Astrocyte of the cerebellum (primary cell): ENCODE data around the gene APELA.
"Not testable (repeated sequence)": the region's sequence is repeated elsewhere in the genome, so short reads cannot be mapped to it uniquely, and the experiment has no call there.

Experiments used
- DNase-seq: peaks from one replicate; pipeline ENCODE4 v3.0.0-alpha.2; 2011; ENCODE audit warnings: low read depth
- H3K4me3 ChIP-seq: 2 replicates; pipeline ENCODE4 v1.5.1; 2011; ENCODE audit warnings: mild to moderate bottlenecking, low read depth, low read length, moderate library complexity
- in situ Hi-C: cut with HindIII; loops from 2 replicates; pipeline ENCODE4 v1.10.0; 2017; ENCODE audit warnings: low sequenced_read_pairs
- TF ChIP-seq, protein P1 (sequence below): IDR thresholded peaks from 2 replicates; pipeline ENCODE4 v1.5.1; 2012; ENCODE audit warnings: low read length, low read depth, moderate library complexity, mild to moderate bottlenecking; ENCODE audit errors: missing control alignments

APELA gene

DNA sequence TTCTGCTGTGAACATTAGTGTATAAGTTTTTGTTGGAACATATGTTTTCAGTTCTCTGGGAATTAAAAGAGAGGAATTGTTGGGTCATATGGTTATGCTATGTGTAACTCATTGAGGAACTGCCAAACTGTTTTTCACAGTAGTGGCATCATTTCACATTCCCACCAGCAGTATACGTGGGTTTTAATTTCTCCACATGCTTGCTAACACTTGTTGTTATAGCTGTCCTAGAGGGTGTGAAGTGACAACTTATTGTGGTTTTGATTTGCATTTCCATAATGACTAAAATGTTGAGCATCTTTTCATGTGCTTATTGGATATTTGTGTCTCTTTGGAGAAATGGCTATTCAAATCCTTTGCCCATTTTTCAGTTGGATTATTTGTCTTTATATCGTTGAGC, 13.7 kb downstream of the APELA start:
- TF ChIP-seq, protein P1, sequence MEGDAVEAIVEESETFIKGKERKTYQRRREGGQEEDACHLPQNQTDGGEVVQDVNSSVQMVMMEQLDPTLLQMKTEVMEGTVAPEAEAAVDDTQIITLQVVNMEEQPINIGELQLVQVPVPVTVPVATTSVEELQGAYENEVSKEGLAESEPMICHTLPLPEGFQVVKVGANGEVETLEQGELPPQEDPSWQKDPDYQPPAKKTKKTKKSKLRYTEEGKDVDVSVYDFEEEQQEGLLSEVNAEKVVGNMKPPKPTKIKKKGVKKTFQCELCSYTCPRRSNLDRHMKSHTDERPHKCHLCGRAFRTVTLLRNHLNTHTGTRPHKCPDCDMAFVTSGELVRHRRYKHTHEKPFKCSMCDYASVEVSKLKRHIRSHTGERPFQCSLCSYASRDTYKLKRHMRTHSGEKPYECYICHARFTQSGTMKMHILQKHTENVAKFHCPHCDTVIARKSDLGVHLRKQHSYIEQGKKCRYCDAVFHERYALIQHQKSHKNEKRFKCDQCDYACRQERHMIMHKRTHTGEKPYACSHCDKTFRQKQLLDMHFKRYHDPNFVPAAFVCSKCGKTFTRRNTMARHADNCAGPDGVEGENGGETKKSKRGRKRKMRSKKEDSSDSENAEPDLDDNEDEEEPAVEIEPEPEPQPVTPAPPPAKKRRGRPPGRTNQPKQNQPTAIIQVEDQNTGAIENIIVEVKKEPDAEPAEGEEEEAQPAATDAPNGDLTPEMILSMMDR, result no peak

GRCh38 chr4:164892018-164892417, 15.0 kb downstream of the APELA start:
- in situ Hi-C loops, result no loop called here
- no peak for DNase-seq
- H3K4me3 ChIP-seq, result no peak overlapping the region
- TF ChIP-seq, protein P1, result no peak

More for the DNA sequence above, 13.7 kb downstream of the APELA start:
- H3K4me3 ChIP-seq, result no peak overlapping the region
- DNase-seq, result no peak
- in situ Hi-C loops, result no loop called here

DNA sequence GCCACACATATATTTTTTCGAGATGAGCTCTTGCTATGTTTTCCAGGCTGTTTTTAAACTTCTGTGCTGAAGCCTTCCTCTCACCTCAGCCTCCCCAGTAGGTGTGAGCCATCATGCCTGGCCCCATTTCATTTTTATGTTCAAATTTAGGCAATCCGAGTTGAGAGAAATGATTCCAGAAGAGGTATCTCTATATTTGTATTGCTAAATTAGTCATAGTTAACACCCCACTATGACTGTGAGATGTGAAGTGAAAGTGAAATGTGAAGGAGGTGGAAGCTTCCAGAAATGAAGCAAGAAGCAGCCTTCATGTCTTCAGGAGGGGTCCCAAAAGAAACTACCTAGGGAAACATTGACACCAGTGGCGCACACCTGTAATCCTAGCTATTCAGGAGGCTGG, 17.7 kb downstream of the APELA start:
- TF ChIP-seq, protein P1, result no peak
- DNase-seq, result no peak
- no peak overlapping the region for H3K4me3 ChIP-seq
- in situ Hi-C loops, result no loop called here

- TF ChIP-seq, protein P1, result no peak
- in situ Hi-C loops, result no loop called here
- no peak for DNase-seq
- H3K4me3 ChIP-seq, result no peak overlapping the region
Observed at GRCh38 chr4:164902608-164903007, 25.6 kb downstream of the APELA start.

GRCh38 chr4:164904336-164904735, 27.4 kb downstream of the APELA start:
- no peak for DNase-seq
- in situ Hi-C loops, result no loop called here
- H3K4me3 ChIP-seq, result no peak overlapping the region
- TF ChIP-seq, protein P1, result no peak

GRCh38 chr4:164904941-164905340, 28.0 kb downstream of the APELA start:
- in situ Hi-C loops, result no loop called here
- no peak for DNase-seq
- H3K4me3 ChIP-seq, result no peak overlapping the region
- TF ChIP-seq, protein P1, result no peak

DNA sequence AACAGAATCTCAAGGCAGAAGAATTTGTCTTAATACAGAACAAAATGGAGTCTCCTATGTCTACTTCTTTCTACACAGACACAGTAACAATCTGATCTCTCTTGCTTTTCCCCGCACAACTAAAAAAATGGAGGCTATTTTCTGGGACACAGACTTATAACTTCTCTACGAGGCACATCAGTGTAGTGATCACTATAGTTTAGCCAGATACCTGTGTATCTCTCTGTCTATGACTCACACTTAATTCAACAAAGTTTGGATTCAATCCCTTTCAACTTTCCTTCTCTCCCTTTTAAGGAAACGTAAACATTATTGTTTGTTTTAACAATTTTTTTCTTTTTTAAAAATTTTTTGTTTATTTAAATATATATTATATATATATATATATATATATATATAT, 29.4 kb downstream of the APELA start:
- DNase-seq, result no peak
- no peak overlapping the region for H3K4me3 ChIP-seq
- in situ Hi-C loops, result no loop called here
- TF ChIP-seq, protein P1, result no peak

DNA sequence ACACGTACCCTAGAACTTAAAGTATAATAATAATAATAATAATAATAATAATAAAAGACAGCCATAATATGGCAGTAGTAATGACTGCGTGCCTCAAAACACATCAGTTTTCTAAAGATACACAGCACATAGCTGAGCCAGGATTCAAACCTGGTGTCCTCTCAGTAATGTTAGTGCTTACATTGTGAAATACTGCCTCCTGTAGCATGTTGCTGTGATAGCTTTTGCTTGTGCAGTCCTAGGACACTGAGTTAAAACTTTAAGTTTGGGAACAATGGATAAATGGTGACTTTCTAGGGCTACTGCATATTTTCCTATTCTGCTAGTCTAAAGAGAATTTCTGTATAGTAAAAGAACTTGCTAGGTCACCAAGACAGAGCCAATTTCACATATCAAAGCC, 36.5 kb downstream of the APELA start:
- in situ Hi-C loops, DNase-seq, H3K4me3 ChIP-seq: not testable (repeated sequence)
